Endometrial microvascular endothelial cells (primary cell): ENCODE results near the gene CCSAP. TPM values are rescaled to one million over a fixed set of nuclear protein-coding genes. Genes with fewer than 3 reads are reported as not detected.

Source experiments
- in situ Hi-C: cut with HindIII; loops from 2 replicates; pipeline ENCODE4 v1.10.0; 2017; ENCODE audit warnings: low sequenced_read_pairs, low pct_unique_long_range_greater_than_20kb; ENCODE audit errors: inconsistent ontology term
- total RNA-seq: library from RNA; depleted of rRNA; stranded (reverse); fragments of >200 nt; gene quantifications from one replicate; pipeline ENCODE4 v1.2.3, GENCODE V29; 2015; ENCODE audit errors: inconsistent ontology term

Gene CCSAP
- total RNA-seq, 1 donor from 2014 or later, result 7.6 TPM

GRCh38 chr1:229370601-229371021, 27.8 kb upstream of the CCSAP start:
- in situ Hi-C loops, result no loop called here

- in situ Hi-C loops, result no loop called here
Observed at GRCh38 chr1:229368347-229368746, 25.5 kb upstream of the CCSAP start.

GRCh38 chr1:229365569-229365968, 22.7 kb upstream of the CCSAP start:
- in situ Hi-C loops, result no loop called here

- in situ Hi-C loops, result no loop called here
Observed at GRCh38 chr1:229364207-229365065, 21.6 kb upstream of the CCSAP start.

GRCh38 chr1:229363723-229364122, 20.9 kb upstream of the CCSAP start:
- in situ Hi-C loops, result no loop called here

- in situ Hi-C loops, result no loop called here
Observed at GRCh38 chr1:229360420-229360819, 17.6 kb upstream of the CCSAP start.

GRCh38 chr1:229355661-229356060, 12.8 kb upstream of the CCSAP start:
- in situ Hi-C loops, result no loop called here

GRCh38 chr1:229354226-229354625, 11.4 kb upstream of the CCSAP start:
- in situ Hi-C loops, result no loop called here

GRCh38 chr1:229352975-229353374, 10.1 kb upstream of the CCSAP start:
- in situ Hi-C loops, result no loop called here

- in situ Hi-C loops, result loop anchor here (25.0 kb wide), 1 partner anchor 88 kb away; the partner anchor contains the start of gene ACTA1
Observed at GRCh38 chr1:229349463-229350385, 6.9 kb upstream of the CCSAP start.

- in situ Hi-C loops, result loop anchor here (25.0 kb wide), 1 partner anchor 90 kb away; the partner anchor contains the start of gene ACTA1
Observed at GRCh38 chr1:229347528-229347927, 4.7 kb upstream of the CCSAP start.

GRCh38 chr1:229344937-229345684, 2.3 kb upstream of the CCSAP start:
- in situ Hi-C loops, result loop anchor here (25.0 kb wide), 1 partner anchor 92 kb away; the partner anchor contains the start of gene ACTA1

- in situ Hi-C loops, result loop anchor here (25.0 kb wide), 1 partner anchor 93 kb away; the partner anchor contains the start of gene ACTA1
Observed at GRCh38 chr1:229344139-229344538, 1.3 kb upstream of the CCSAP start.

GRCh38 chr1:229341774-229342655, 832 bp downstream of the CCSAP start:
- in situ Hi-C loops, result loop anchor here (25.0 kb wide), 1 partner anchor 95 kb away; the partner anchor contains the start of gene ACTA1

GRCh38 chr1:229340496-229340895, 2.4 kb downstream of the CCSAP start:
- in situ Hi-C loops, result loop anchor here (25.0 kb wide), 1 partner anchor 97 kb away; the partner anchor contains the start of gene ACTA1

GRCh38 chr1:229339520-229339919, 3.3 kb downstream of the CCSAP start:
- in situ Hi-C loops, result loop anchor here (25.0 kb wide), 1 partner anchor 98 kb away; the partner anchor contains the start of gene ACTA1

GRCh38 chr1:229339086-229339485, 3.8 kb downstream of the CCSAP start:
- in situ Hi-C loops, result loop anchor here (25.0 kb wide), 1 partner anchor 98 kb away; the partner anchor contains the start of gene ACTA1
